H1 (cell line): ENCODE results near the gene HTR1B. TPM values are rescaled to one million over a fixed set of nuclear protein-coding genes. Genes with fewer than 3 reads are reported as not detected.

ENCODE experiments used
- CTCF ChIA-PET: fragments of 300-600 bp; sonication (Branson Sonifier 250); formaldehyde crosslinking; loops from one replicate; lab custom pipeline; 2021; ENCODE audit not compliant: partially characterized antibody; lab: Charles Lee
- POLR2A ChIA-PET: fragments of 300-600 bp; sonication (Branson Sonifier 250); formaldehyde crosslinking; loops from one replicate; lab custom pipeline; 2021; ENCODE audit warnings: inconsistent platforms; ENCODE audit not compliant: partially characterized antibody; lab: Charles Lee
- DNase-seq, 2 experiments: peaks; one replicate each; pipeline versions ENCODE4 v3.0.0 to v3.0.0-alpha.2; 2010 to 2022; ENCODE audit warnings: low spot score in 2 of 2, low read depth in 1 of 2, mixed read lengths in 1 of 2
- FAIRE-seq: peaks from 2 replicates; lab custom pipeline; 2011; peaks lifted over from hg19 to GRCh38; lab: Jason Lieb, UNC
- H2AFZ ChIP-seq: 2 replicates; pipeline ENCODE4 v1.8.1; 2012; ENCODE audit warnings: low read length, inconsistent platforms
- H2AK5ac ChIP-seq: 2 replicates; pipeline ENCODE4 v1.6.1; 2013; ENCODE audit warnings: low read depth, low read length
- H2BK120ac ChIP-seq: replicated peaks from 2 replicates; pipeline ENCODE3; 2013; ENCODE audit warnings: low read depth, low read length, inconsistent platforms
- H2BK12ac ChIP-seq: 2 replicates; pipeline ENCODE4 v1.6.1; 2013; ENCODE audit warnings: low read depth, low read length
- H2BK15ac ChIP-seq: 2 replicates; pipeline ENCODE4 v1.6.1; 2013; ENCODE audit warnings: low read length
- H2BK20ac ChIP-seq: 2 replicates; pipeline ENCODE4 v1.6.1; 2013; ENCODE audit warnings: low read length
- H2BK5ac ChIP-seq: 2 replicates; pipeline ENCODE4 v1.6.1; 2013; ENCODE audit warnings: low read depth, low read length
- H3K14ac ChIP-seq: 2 replicates; pipeline ENCODE4 v1.6.1; 2013; ENCODE audit warnings: inconsistent platforms; ENCODE audit not compliant: insufficient read length
- H3K18ac ChIP-seq: 2 replicates; pipeline ENCODE4 v1.6.1; 2013; ENCODE audit warnings: low read length; ENCODE audit errors: extremely low read depth
- H3K23ac ChIP-seq: 2 replicates; pipeline ENCODE4 v1.6.1; 2013; ENCODE audit warnings: inconsistent platforms; ENCODE audit not compliant: insufficient read length
- H3K23me2 ChIP-seq: 2 replicates; pipeline ENCODE4 v1.6.1; 2013; ENCODE audit warnings: low read depth, low read length
- H3K27ac ChIP-seq: 2 replicates; pipeline ENCODE4 v1.6.1; 2011; ENCODE audit warnings: low read depth, low read length, inconsistent platforms
- H3K27me3 ChIP-seq, 4 experiments: replicated peaks in 1 of 4; 1 replicate in 1 of 4; 2 replicates in 3 of 4; pipeline versions ENCODE4 v1.6.1 to v1.8.1; 2011 to 2013; ENCODE audit warnings: low read length in 3 of 4, mild to moderate bottlenecking in 3 of 4, inconsistent platforms in 2 of 4, mixed read lengths in 2 of 4, moderate library complexity in 1 of 4; ENCODE audit not compliant: control insufficient read depth in 3 of 4, insufficient read depth in 3 of 4; ENCODE audit errors: extremely low read depth in 1 of 4
- H3K36me3 ChIP-seq, 4 experiments: 2 replicates each; pipeline versions ENCODE4 v1.6.1 to v1.8.1; 2011 to 2013; ENCODE audit warnings: mild to moderate bottlenecking in 4 of 4, low read length in 3 of 4, moderate library complexity in 2 of 4, control low read depth in 1 of 4, inconsistent platforms in 1 of 4; ENCODE audit not compliant: insufficient read depth in 4 of 4, control insufficient read depth in 2 of 4
- H3K4ac ChIP-seq: replicated peaks from 2 replicates; pipeline ENCODE3; 2013; ENCODE audit warnings: low read length, low read depth, mixed read lengths, inconsistent platforms; ENCODE audit not compliant: insufficient read length
- H3K4me1 ChIP-seq, 4 experiments: replicated peaks in 1 of 4; 1 replicate in 1 of 4; 2 replicates in 3 of 4; pipeline versions ENCODE4 v1.6.1 to v1.8.1; 2011 to 2013; ENCODE audit warnings: low read length in 3 of 4, inconsistent platforms in 2 of 4, mixed read lengths in 1 of 4; ENCODE audit not compliant: insufficient read depth in 4 of 4, control insufficient read depth in 3 of 4
- H3K4me2 ChIP-seq, 2 experiments: 2 replicates each; pipeline versions ENCODE4 v1.6.1 to v1.8.1; 2011 to 2013; ENCODE audit warnings: low read depth in 2 of 2, low read length in 2 of 2, control low read depth in 1 of 2, inconsistent platforms in 1 of 2, mild to moderate bottlenecking in 1 of 2; ENCODE audit not compliant: insufficient read depth in 1 of 2
- H3K4me3 ChIP-seq, 4 experiments: fragments of 200-600, 300-600 bp in 1 of 4; sonication (generic), shearing (Covaris generic), sonication (Bioruptor Twin) in 1 of 4; 2 replicates each; pipeline versions ENCODE4 v1.5.1 to v1.8.1; 2011 to 2016; ENCODE audit warnings: low read length in 4 of 4, low read depth in 3 of 4, control low read depth in 2 of 4, inconsistent platforms in 2 of 4, mild to moderate bottlenecking in 2 of 4, mixed read lengths in 1 of 4, moderate library complexity in 1 of 4; ENCODE audit not compliant: insufficient read depth in 2 of 4; ENCODE audit errors: extremely low read depth in 1 of 4
- H3K56ac ChIP-seq: replicated peaks from 2 replicates; pipeline ENCODE3; 2013; ENCODE audit warnings: low read depth, mild to moderate bottlenecking, mixed read lengths, low read length, inconsistent platforms; ENCODE audit not compliant: insufficient read length
- H3K79me1 ChIP-seq: 2 replicates; pipeline ENCODE4 v1.6.1; 2013; ENCODE audit warnings: low read depth, low read length, control low read depth
- H3K79me2 ChIP-seq, 2 experiments: 2 replicates each; pipeline versions ENCODE4 v1.6.1 to v1.8.1; 2012 to 2013; ENCODE audit warnings: low read length in 2 of 2, mild to moderate bottlenecking in 2 of 2, inconsistent platforms in 1 of 2; ENCODE audit not compliant: insufficient read depth in 2 of 2, control insufficient read depth in 1 of 2
- H3K9ac ChIP-seq, 4 experiments: replicated peaks in 1 of 4; 1 replicate in 1 of 4; 2 replicates in 3 of 4; pipeline versions ENCODE4 v1.6.1 to v1.8.1; 2011 to 2013; ENCODE audit warnings: low read depth in 3 of 4, low read length in 3 of 4, control low read depth in 2 of 4, mild to moderate bottlenecking in 2 of 4, moderate library complexity in 2 of 4, inconsistent platforms in 1 of 4; ENCODE audit errors: extremely low read depth in 1 of 4
- H3K9me3 ChIP-seq, 2 experiments: 2 replicates each; pipeline versions ENCODE4 v1.6.1 to v1.8.1; 2012 to 2013; ENCODE audit warnings: mild to moderate bottlenecking in 2 of 2, moderate library complexity in 2 of 2, control low read depth in 1 of 2, inconsistent platforms in 1 of 2, low read depth in 1 of 2, low read length in 1 of 2, mixed read lengths in 1 of 2; ENCODE audit not compliant: insufficient read depth in 2 of 2
- H4K20me1 ChIP-seq, 2 experiments: replicated peaks in 1 of 2; 2 replicates each; pipeline versions ENCODE3 to v1.8.1; 2011 to 2013; ENCODE audit warnings: inconsistent platforms in 2 of 2, low read length in 2 of 2, mild to moderate bottlenecking in 1 of 2; ENCODE audit not compliant: insufficient read depth in 2 of 2, control insufficient read depth in 1 of 2
- H4K5ac ChIP-seq: 2 replicates; pipeline ENCODE4 v1.6.1; 2013; ENCODE audit warnings: low read length, low read depth, mixed read lengths, inconsistent platforms; ENCODE audit not compliant: insufficient read length
- H4K8ac ChIP-seq: 2 replicates; pipeline ENCODE4 v1.8.0; 2013; ENCODE audit warnings: mild to moderate bottlenecking, moderate library complexity, low read length, inconsistent platforms; ENCODE audit not compliant: insufficient read depth; ENCODE audit errors: extremely low read depth
- H4K91ac ChIP-seq: replicated peaks from 2 replicates; pipeline ENCODE3; 2013; ENCODE audit warnings: low read length, mixed read lengths, inconsistent platforms; ENCODE audit not compliant: insufficient read length
- ATF2 ChIP-seq: IDR thresholded peaks from 2 replicates; pipeline ENCODE4 v1.6.1; 2012; ENCODE audit warnings: low read length, inconsistent platforms
- CHD2 ChIP-seq: IDR thresholded peaks from 2 replicates; pipeline ENCODE4 v1.6.1; 2012; ENCODE audit warnings: low read length, improper control_type of control experiment
- CREB1 ChIP-seq: IDR thresholded peaks from 2 replicates; pipeline ENCODE4 v1.6.1; 2012; ENCODE audit warnings: inconsistent platforms
- CTBP2 ChIP-seq: IDR thresholded peaks from 2 replicates; pipeline ENCODE4 v1.7.0; 2011; ENCODE audit warnings: borderline replicate concordance, mild to moderate bottlenecking, moderate library complexity, mixed read lengths, low read length; ENCODE audit not compliant: insufficient read depth, insufficient read length
- CTCF ChIP-seq, 3 experiments: IDR thresholded peaks; 1 replicate in 2 of 3; 2 replicates in 1 of 3; pipeline versions ENCODE4 v1.5.1 to v1.6.1; 2011; ENCODE audit warnings: low read length in 3 of 3, mild to moderate bottlenecking in 3 of 3, inconsistent platforms in 2 of 3, low read depth in 1 of 3, moderate library complexity in 1 of 3; ENCODE audit not compliant: insufficient read depth in 1 of 3; ENCODE audit errors: control extremely low read depth in 1 of 3
- EZH2 ChIP-seq: fragments of 200-600 bp; sonication (generic); IDR thresholded peaks from 2 replicates; pipeline ENCODE4 v1.7.1; 2012; ENCODE audit warnings: low read depth, mild to moderate bottlenecking, moderate library complexity, low read length, inconsistent platforms; ENCODE audit not compliant: severe bottlenecking
- HDAC2 ChIP-seq, 2 experiments: fragments of 300-600 bp in 1 of 2; sonication (generic) in 1 of 2; IDR thresholded peaks; 2 replicates each; pipeline ENCODE4 v1.6.1; 2011 to 2012; ENCODE audit warnings: low read depth in 2 of 2, low read length in 2 of 2, mild to moderate bottlenecking in 2 of 2, moderate library complexity in 2 of 2, borderline replicate concordance in 1 of 2, inconsistent platforms in 1 of 2
- USF2 ChIP-seq: IDR thresholded peaks from 2 replicates; pipeline ENCODE4 v1.6.1; 2011; ENCODE audit warnings: low read length, improper control_type of control experiment
- WGBS, 2 experiments: shearing (Covaris generic) in 1 of 2; methylation state at CpG; one replicate each; pipeline versions ENCODE4 v1.1.6 to v1.1.7; 2013 to 2015; ENCODE audit warnings: low lambda C conversion rate in 2 of 2, mixed read lengths in 2 of 2, inconsistent platforms in 1 of 2, low coverage in 1 of 2, missing lambda C conversion rate in 1 of 2; ENCODE audit not compliant: insufficient replicate concordance in 2 of 2, insufficient coverage in 1 of 2, insufficient read length in 1 of 2; ENCODE audit errors: extremely low coverage in 1 of 2, missing lambda C conversion rate in 1 of 2; 5-methylcytosine and 5-hydroxymethylcytosine counted together
- polyA plus RNA-seq, 7 experiments: library from polyadenylated mRNA; depleted of rRNA in 3 of 7; stranded (reverse) in 5 of 7; unstranded in 2 of 7; fragments of >200 nt in 5 of 7; fragments of 200-250 nt in 2 of 7; gene quantifications; 1 replicate in 5 of 7; 2 replicates in 1 of 7; 4 replicates in 1 of 7; pipeline versions ENCODE4 v1.2.1 to v1.2.3, GENCODE V29; 2011 to 2013; ENCODE audit warnings: missing spikeins in 2 of 7, mixed read lengths in 2 of 7
- total RNA-seq: library from RNA; stranded (reverse); fragmentation: NEBNext Ultra II Directional; extraction: Animal tissue kit (Norgen Biotek cat#: 25700); gene quantifications from 2 replicates; pipeline ENCODE4 v1.2.1, GENCODE V29; 2021

Gene HTR1B
- total and polyA plus RNA-seq, 2 of the 8 experiments (the other 6 are each of a cell fraction or from before 2014, with no cell fraction given) = 1.1 to 1.4 TPM

- no peak overlapping the region for H3K4me2 ChIP-seq
- ChIA-PET POLR2A (no interaction called here), CTCF (interaction anchor here (1.7 kb wide), 1 partner anchor 243 kb away, joined by 5 read pairs; no protein-coding TSS in a partner anchor)
- H3K56ac ChIP-seq = no peak overlapping the region
- no peak overlapping the region for H4K8ac ChIP-seq
- no peak overlapping the region for H3K27ac ChIP-seq
- no peak overlapping the region for H3K18ac ChIP-seq
- no peak overlapping the region for H3K23ac ChIP-seq
- no peak overlapping the region for H2BK20ac ChIP-seq
- H2BK12ac ChIP-seq = no peak overlapping the region
- WGBS, 2 experiments = 89% methylated on average over 2 of the region's 2 CpGs; no CpG with 5 or more reads in 1 of the 2 experiments
- no peak overlapping the region for H3K14ac ChIP-seq
- H3K79me2 ChIP-seq = no peaks in the 10 kb centered on the region
- H3K4me3 ChIP-seq = no peak overlapping the region
- no peak overlapping the region for H2BK15ac ChIP-seq
- no peaks in the 10 kb centered on the region for H3K23me2 ChIP-seq
- H2BK5ac ChIP-seq = no peak overlapping the region
- H3K79me1 ChIP-seq = no peaks in the 10 kb centered on the region
- DNase-seq (no peak), FAIRE-seq (no peak)
- H3K4ac ChIP-seq = no peak overlapping the region
- no peak overlapping the region for H2BK120ac ChIP-seq
- no peaks in the 10 kb centered on the region for H3K27me3 ChIP-seq
- no peak overlapping the region for H3K9ac ChIP-seq
- no peaks in the 10 kb centered on the region for H4K20me1 ChIP-seq
- H3K4me1 ChIP-seq = no peaks in the 10 kb centered on the region
- no peak overlapping the region for H2AFZ ChIP-seq
- no peak overlapping the region for H4K91ac ChIP-seq
- no peak overlapping the region for H4K5ac ChIP-seq
- H2AK5ac ChIP-seq = no peak overlapping the region
- H3K9me3 ChIP-seq = no peaks in the 10 kb centered on the region
- no peaks in the 10 kb centered on the region for H3K36me3 ChIP-seq
- TF ChIP-seq HDAC2 (IDR thresholded peaks at IDR 0.05; ENCODE audit: borderline replicate concordance in 1 of 2, low read depth in 2 of 2, low read length in 2 of 2) (no peak), CREB1 (no peak), ATF2 (no peak), CHD2 (no peak), CTBP2 (no peak), USF2 (no peak), CTCF (IDR thresholded peaks at IDR 0.05; ENCODE audit: control extremely low read depth in 1 of 3, insufficient read depth in 1 of 3, low read depth in 1 of 3, low read length in 3 of 3) (no peak), EZH2 (no peak)
Measured at GRCh38 chr6:77416839-77417238, 46.5 kb downstream of the HTR1B start.
